Stimulated activated CD8-positive, alpha-beta memory T cell treated with anti-CD3 and anti-CD28 coated beads, Interleukin-12 subunit alpha, Interleukin-12 subunit beta, amount 100 ng/mL, for 24 hours (primary cell): ENCODE data around the gene GALNT9.
A peak's percentile ranks its signal among the peaks of the same experiment; 100 is the strongest.

ENCODE experiments used
- DNase-seq: peaks from one replicate; pipeline ENCODE4 v3.0.0-alpha.2; 2020; ENCODE audit errors: extremely low read depth

GALNT9 gene

GRCh38 chr12:132344181-132344580 lies 14.8 kb upstream of the GALNT9 start:
- no peak for DNase-seq

GRCh38 chr12:132343294-132344004 lies 14.1 kb upstream of the GALNT9 start:
- DNase-seq = no peak

GRCh38 chr12:132342251-132343227 lies 13.2 kb upstream of the GALNT9 start:
- no peak for DNase-seq

- no peak for DNase-seq
These were observed 12.1 kb upstream of the GALNT9 start for GRCh38 chr12:132341318-132342050.

- DNase-seq = no peak
These were observed 11.1 kb upstream of the GALNT9 start for GRCh38 chr12:132340266-132341035.

- DNase-seq = no peak
These were observed 10.5 kb upstream of the GALNT9 start for GRCh38 chr12:132339856-132340255.

- DNase-seq = no peak
These were observed 9.4 kb upstream of the GALNT9 start for GRCh38 chr12:132338781-132339180.

- no peak for DNase-seq
These were observed 8.9 kb upstream of the GALNT9 start for GRCh38 chr12:132338311-132338710.

- no peak for DNase-seq
These were observed 8.2 kb upstream of the GALNT9 start for GRCh38 chr12:132337557-132337956.

- no peak for DNase-seq
These were observed 7.3 kb upstream of the GALNT9 start for GRCh38 chr12:132336451-132337413.

- DNase-seq = no peak
These were observed 5.9 kb upstream of the GALNT9 start for GRCh38 chr12:132335179-132335756.

- no peak for DNase-seq
These were observed 4.4 kb upstream of the GALNT9 start for GRCh38 chr12:132333766-132334165.

GRCh38 chr12:132333273-132333672 lies 3.9 kb upstream of the GALNT9 start:
- DNase-seq = no peak

GRCh38 chr12:132330549-132330881 lies 1.1 kb upstream of the GALNT9 start:
- no peak for DNase-seq

- no peak for DNase-seq
These were observed 545 bp upstream of the GALNT9 start for GRCh38 chr12:132329720-132330548.

- no peak for DNase-seq
These were observed 933 bp downstream of the GALNT9 start for GRCh38 chr12:132328282-132329029.

- peak; percentile 48 for DNase-seq
These were observed 1.8 kb downstream of the GALNT9 start for GRCh38 chr12:132327336-132328171.
